ENCODE measurements around the gene PNMA6E.
"Not testable (repeated sequence)": the region's sequence is repeated elsewhere in the genome, so short reads cannot be mapped to it uniquely, and the experiment has no call there.

PNMA6E gene

DNA sequence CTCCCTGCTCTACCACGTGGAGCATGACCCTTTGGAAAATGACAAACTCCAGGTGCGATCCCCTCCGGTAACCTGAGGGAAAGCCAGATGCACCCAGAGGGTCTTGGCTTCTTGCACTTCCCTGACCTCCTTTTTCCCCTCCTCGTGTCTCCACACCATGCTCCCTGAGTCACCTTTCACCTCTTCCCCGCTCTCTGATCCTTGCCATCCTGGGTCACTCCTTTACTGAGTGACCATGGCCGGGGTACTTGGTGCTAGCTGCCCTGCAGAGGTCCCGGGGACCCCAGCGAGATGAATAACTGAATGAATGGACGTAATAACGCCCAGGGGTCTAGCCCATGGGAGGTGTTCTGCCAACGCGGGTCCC, 9.7 kb upstream of the PNMA6E start:
- peak overlapping the region; percentile 21 for H3K4me3 ChIP-seq (ENCODE audit: low read length)
- no peak for DNase-seq (ENCODE audit: low read depth, low spot score)

DNA sequence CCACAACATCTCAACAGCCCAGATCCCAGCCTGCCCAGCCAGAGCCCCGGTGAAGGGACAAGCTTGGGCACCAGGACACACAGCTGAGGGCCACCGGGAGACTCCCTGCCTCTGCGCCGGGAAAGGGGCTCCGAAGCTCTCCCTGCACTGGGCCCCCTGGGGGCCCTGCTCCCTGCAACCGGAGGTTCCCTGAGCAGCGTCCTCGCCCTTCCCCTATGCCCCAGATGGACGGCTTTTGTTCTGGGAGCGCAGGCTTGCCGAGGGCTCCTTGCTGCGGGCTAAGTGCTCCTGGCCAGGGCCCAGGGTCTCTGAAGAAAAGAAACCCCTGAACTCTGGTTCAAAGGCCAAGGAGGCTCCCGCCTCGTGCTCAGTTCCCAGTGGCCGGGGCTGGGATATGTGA, 9.2 kb upstream of the PNMA6E start:
- H3K4me3 ChIP-seq (ENCODE audit: low read length), result no peak overlapping the region
- DNase-seq (ENCODE audit: low read depth, low spot score), result no peak

DNA sequence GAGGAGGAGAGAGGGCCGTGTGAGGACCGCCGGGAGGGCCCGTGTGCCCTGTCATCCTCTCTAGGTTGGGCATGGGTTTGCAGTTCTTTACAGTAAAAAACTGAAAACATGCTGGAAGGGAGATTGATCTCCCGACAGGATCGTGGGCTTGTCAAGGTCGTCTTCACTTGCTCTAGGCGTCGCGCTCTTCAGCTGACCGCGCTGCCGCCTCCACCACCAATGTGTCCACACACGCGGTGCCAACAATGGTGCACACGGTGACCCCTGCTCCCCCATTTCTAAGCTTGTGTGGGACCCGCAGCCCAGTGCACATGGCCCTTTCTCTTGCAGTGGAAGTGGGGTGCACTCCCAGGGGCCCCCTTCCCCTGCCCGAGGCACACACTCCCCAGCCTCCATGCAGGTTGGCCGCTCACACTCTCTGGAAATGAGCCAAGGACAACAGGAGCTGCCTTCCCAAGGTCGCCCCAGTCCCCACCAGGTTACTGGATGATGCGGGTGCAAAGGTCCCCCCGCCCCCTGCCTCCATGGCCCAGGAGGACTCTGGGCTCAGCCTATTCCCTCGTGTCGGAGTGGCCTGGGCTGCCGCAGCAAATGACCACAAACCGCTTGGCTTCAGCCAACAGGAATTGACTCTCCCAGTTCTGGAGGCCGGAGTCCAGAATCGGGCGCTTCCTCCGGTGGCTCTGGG, 8.4 kb upstream of the PNMA6E start:
- no peak overlapping the region for H3K4me3 ChIP-seq (ENCODE audit: low read length)
- DNase-seq (ENCODE audit: low read depth, low spot score), result no peak

DNA sequence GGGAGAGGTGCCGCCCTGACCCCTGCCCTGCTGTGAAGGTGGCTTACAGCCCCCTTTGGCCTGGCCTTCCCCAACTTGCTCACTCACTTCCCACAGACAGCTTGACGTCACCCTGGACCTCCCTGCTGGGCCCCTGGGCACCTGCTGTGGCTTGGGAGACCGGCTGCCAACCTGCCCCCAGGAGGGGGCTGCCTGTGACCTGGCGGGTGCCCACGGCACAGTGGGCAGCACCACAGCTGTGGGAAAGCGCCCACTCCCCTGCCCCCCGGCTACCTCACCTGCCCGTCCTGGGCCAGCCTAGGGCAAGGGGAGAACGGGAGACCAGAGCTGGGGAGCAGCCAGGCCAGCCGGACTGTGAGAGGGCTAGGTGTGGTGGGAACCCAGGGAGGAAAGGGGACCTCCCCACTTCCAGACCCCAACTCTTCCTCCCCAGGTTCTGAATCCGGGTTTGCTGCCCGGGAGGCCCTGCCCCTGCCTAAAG, 7.8 kb upstream of the PNMA6E start:
- H3K4me3 ChIP-seq (ENCODE audit: low read length), result no peak overlapping the region
- no peak for DNase-seq (ENCODE audit: low read depth, low spot score)

DNA sequence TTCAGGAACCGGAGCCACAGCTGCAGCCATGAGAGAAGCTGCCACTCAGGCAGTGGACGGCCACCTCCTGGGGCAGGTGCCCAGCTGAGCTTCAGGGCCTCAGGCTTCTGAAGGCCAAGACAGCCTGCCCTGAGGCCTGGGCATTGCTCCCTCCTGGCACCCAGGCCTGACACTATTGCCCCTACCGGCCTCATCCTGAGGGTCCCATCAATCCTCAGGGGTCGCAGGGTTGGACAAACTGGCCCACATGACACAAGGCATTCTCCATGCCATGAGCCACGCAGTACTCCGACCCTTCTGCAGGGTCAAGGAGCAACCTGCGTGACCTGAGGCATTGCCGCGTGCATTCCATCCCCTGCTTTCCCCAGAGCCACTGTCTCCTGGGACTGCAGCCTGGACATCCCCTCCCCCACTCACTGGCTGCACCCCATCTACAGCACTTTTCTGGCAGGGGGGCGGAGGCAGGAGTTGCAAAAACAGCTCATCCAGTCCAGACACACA, 7.1 kb upstream of the PNMA6E start:
- no peak overlapping the region for H3K4me3 ChIP-seq (ENCODE audit: low read length)
- no peak for DNase-seq (ENCODE audit: low read depth, low spot score)

DNA sequence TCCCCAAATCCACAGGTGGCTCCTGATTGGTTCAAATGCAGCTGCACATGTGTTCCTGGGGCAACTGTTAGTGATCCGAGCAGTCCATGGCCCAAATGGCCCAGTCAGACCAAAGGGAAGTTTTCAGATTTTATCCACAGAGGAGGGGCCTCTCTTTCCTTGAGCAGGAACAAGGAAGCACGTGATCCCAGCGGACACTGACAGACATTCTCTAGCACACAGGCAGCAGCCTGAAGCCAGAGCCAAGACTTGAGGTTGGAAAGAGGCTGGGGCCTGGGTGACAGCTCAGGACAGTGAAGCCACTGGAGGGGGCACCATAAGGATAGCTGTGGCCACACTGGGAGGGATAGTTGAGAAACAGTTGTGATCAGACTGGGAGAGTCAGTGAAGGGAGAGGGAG, 6.6 kb upstream of the PNMA6E start:
- no peak for DNase-seq (ENCODE audit: low read depth, low spot score)
- no peak overlapping the region for H3K4me3 ChIP-seq (ENCODE audit: low read length)

DNA sequence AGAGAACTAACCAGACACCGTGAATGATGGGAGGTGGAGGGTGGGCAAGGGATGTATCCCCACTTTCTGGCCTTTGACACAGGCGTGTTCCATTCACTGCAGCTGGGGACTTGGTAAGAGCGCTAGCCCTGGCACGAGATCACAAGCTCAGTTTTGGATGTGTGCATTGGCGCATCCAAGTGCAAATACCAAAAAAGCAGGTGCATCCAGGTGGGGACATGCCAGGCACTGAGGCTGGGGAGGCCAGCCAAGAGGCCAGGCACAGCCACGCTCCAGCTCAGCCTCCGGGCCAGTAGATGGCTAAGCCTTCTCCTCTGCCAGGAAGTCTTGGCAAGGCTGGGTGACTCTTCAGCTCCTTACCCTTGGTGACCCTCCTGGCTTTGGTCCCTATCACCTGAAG, 5.8 kb upstream of the PNMA6E start:
- no peak overlapping the region for H3K4me3 ChIP-seq (ENCODE audit: low read length)
- DNase-seq (ENCODE audit: low read depth, low spot score), result no peak

DNA sequence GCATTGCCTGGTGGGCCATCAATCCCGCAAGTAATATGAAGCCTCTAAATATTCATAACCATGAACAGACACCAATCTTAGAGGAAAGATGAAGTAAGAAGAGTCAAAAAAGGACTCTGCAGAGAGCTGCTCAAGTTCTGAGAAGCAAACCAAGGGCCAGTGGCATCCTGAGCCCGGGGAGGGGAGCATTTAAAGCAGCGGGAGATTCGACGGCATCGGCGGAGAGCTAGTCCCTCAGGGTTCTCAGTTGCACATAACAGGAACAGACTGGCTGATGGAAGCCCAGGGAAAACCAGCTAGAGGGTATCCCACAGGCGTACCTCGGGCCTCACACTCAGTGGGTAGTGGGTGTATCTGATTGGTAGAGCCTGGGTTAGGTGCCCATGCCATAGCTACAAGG, 4.9 kb upstream of the PNMA6E start:
- no peak overlapping the region for H3K4me3 ChIP-seq (ENCODE audit: low read length)
- no peak for DNase-seq (ENCODE audit: low read depth, low spot score)

DNA sequence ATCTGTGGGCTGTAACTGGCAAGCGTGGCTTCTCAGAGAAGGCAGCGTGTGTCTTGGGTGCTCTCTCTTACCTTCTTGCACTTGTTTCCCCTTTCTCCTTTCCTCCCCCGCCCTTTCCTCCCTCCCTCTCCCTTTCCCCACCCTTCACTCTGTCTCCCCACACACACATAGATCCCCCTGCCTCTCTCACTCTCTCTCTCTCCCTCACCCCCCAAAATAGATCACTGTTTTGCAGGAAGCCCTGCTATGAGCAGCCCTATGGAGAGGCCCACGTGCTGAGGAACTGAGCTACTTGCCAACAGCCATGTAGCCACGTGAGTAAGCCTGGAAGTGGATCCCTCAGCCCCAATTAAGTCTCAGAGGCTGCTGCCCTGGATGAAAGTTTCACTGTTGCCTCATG, 4.3 kb upstream of the PNMA6E start:
- no peak for DNase-seq (ENCODE audit: low read depth, low spot score)
- no peak overlapping the region for H3K4me3 ChIP-seq (ENCODE audit: low read length)

DNA sequence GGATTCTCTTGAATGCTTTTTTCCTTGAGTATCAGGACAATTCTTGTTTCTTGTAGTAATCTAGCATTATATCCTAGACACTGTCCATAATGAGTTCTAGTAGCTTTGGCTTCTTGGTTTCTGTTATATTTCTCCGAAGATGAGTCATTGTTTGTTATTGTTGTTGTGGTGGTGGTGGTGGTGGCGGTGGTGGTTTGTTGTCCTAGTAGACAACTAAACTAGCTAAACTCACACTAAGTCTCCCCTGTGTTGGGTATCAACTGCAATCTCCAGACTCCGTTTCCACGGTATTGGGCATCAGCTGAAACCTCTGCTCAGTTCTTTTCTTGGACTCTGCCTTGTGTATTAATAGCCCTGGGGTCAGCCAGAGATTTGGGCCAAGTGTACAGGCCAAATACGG, 3.2 kb upstream of the PNMA6E start:
- not testable (repeated sequence) for H3K4me3 ChIP-seq (ENCODE audit: low read length); DNase-seq (ENCODE audit: low read depth, low spot score)

DNA sequence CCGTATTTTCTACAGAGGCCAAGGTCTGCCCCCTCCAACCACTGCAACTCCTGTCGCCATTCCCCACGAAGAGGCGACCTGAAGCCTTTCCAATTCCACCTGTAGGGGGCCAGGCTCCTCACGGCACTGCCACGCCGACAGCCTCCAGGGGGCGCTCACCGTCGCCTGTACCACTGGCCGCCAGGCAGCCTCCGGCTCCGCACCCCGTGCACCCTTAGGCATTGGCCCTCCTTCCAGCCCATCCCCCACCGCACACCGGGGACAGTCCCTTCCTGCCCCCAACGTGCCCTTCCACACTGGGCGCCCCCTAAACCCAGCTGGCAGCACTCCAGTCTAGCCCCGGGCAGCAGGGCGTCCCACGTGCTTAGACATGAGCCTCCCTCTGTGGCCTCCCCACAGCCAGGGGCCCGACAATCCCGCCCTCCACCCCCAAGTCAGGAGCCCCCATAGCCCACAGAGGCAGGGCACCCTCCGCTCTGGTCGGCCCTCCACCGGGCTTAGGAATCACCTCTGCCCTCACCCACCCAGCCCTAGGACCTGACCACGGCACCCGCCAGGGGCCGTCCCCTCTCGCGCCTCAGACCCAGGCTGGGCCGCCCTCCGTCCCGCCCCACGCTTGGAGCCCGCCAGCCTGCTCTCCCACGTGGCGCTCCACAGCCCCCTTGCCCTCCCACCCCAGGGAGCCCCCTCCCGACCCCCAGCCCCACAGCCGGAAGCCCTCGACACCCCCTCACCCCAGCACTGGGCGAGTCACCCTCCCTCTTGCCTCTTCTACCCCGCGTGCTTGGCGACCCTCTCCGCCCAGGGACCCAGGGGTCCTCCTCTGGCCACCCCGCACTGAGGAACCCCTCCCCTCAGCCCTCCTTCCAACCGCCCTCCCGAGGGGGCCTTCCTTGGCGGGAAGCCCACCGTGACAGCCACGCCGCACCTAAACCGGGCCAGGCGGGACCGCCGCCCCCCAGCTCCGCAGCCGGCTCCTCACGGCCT, 711 bp downstream of the PNMA6E start:
- DNase-seq (ENCODE audit: low read depth, low spot score), result peak; percentile 41
- no peak overlapping the region for H3K4me3 ChIP-seq (ENCODE audit: low read length)

DNA sequence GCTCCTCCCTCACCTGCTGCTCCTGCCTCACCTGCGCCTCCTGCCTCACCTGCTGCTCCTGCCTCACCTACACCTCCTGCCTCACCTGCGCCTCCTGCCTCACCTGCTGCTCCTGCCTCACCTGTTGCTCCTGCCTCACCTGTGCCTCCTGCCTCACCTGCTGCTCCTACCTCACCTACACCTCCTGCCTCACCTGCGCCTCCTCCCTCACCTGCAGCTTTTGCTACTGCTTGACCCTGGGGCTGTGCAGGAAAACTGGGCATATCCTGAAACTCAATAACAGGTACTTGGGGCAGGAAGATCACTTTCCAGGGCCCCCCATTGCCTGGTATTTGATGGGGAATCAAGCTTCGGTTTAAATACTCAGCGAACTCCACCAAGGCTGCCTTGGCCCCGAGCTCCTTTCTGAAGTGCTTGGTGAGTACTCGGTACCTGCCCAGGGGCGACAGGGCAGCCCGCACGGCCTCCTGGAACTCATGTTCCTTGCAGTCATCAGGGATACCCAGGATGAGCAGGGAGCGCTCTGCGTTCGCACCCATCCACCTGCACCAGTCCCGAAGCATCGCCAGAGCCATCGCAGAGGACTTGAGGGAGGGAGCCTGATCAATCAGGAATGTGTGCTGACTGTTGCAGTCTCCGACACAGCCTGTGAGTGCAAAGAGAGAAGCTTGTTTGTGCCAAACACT, 2.7 kb downstream of the PNMA6E start:
- no peak for DNase-seq (ENCODE audit: low read depth, low spot score)
- no peak overlapping the region for H3K4me3 ChIP-seq (ENCODE audit: low read length)

DNA sequence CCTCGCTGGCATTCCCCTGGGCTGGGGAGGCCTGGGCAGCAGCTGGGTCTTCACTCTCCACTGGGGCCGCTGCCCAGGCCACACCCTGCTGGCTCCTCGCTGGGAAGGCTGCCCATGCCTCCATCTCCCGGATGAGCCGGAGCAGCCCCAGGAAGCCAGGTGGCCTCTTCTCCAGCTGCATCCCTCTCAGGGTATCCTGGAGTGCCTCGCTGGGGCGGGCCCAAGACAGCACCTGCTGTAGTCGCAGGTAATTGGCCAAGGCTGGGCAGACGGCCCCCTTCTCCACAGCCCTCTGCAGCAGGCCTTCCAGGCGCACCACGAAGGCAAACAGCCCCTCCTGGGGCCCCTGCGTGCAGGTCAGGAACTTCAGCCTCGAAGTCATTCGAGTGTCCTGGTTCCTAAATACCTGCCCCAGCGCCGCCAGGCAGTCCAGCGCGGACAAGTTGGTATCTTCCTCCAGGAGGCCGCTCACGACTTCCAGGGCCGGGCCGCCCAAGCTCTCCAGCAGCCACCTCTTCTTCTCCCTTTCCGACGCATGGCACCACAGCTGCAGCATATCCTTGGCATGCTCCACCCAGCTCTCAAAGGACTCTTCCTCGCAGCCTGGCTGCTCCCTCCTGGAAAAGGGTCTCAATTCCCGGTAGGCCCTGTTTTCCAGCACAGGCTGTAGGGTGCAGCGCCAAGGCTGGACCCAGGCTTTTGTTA, 3.7 kb downstream of the PNMA6E start:
- no peak overlapping the region for H3K4me3 ChIP-seq (ENCODE audit: low read length)

DNA sequence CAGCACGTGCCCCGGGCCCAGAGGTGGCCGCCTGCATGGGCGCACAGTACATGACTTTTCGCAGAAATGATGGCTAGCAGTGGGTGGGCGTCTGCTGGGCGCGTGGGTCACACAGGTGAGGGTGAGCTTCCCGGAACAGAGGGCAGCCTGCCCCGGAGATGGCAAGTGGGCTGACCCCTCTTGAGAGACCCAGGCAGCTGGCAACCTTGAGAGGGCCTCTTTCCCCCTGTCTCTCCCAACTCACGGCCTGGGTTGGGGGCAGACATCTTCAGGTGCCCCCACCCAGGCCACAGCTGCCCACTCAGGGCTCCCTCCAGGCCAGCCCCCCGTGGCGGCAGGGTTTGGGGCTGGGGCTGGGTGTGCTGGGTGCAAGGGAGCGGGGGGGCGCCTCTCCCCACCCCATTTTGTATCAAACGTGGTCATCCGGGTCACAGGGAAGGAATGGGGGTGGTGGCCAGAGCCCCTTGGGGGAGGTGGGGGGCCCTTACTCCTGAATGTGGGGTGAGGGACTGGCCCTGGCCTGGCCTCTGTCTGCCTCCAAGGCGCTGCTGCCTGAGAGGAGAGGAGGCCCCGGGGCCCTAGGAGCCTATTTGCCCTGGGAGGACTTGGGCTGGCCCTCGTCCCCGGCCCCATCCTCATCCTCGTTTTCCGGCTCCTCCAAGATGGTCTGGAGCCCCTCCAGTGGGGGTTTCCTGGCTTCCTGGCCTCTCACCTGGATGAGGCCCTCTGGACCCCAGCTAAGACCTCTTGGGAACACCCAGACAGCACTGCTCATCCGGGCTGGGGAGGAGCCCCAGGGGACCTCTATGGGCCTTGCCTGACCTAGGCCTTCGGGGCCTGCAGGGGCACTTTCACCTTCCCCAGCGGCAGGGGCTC, 4.6 kb downstream of the PNMA6E start:
- no peak overlapping the region for H3K4me3 ChIP-seq (ENCODE audit: low read length)
- no peak for DNase-seq (ENCODE audit: low read depth, low spot score)

More for the DNA sequence above, 3.7 kb downstream of the PNMA6E start:
- DNase-seq (ENCODE audit: low read depth, low spot score), result no peak

DNA sequence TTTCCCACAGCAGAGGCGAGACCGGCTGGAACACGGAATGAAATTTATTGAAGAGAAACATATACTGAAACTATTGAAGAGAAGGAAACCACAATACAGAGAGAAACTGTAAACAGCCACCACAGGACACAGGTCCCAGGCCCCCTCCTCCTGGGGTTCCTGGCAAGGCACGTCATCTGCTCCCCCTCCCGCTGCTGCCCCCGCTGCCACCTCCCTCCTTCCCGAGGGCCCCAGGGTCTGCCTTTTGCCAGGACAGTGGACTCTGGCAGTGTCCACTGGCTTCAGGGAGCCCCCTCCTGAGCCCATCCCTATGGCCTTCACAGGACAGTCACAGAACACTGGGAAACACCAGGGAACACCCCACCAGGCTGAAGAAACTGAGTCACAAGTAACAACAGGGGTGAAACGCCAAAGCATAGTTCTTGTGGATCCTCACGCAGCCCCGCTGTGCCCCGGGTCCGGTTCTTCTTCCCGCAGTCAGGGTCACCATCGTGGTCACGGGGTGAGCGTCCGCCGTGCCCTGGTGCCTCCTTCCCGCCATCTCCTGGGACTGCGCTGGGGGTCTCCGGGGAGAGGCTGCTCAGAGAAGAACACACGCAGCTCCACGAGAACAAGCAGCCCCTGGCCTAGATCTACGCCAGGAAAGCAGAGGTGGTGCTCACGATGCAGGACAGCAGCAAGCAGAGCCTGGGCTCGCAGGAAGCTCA, 5.4 kb downstream of the PNMA6E start:
- DNase-seq (ENCODE audit: low read depth, low spot score), result no peak

DNA sequence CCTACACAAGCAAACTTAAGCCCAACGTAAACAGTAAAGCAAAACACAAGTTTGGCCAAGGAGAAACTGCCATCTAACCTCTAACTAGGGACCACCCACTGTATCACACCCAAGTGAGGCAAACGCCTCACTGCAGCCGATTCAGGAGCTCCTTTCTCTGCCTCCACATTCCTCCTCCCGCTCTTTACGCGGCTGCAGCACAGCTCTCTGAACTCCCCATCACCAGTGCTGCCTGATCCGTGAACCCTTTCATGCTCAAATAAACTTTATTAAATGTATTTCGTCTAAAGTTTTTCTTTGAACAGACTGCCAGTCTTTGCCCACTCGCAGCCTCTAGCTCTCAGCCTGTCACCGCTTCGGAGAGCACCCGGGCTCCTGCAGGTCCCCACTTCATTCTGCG, 6.5 kb downstream of the PNMA6E start:
- DNase-seq (ENCODE audit: low read depth, low spot score), result no peak

More for the DNA sequence above, 5.4 kb downstream of the PNMA6E start:
- no peak overlapping the region for H3K4me3 ChIP-seq (ENCODE audit: low read length)

DNA sequence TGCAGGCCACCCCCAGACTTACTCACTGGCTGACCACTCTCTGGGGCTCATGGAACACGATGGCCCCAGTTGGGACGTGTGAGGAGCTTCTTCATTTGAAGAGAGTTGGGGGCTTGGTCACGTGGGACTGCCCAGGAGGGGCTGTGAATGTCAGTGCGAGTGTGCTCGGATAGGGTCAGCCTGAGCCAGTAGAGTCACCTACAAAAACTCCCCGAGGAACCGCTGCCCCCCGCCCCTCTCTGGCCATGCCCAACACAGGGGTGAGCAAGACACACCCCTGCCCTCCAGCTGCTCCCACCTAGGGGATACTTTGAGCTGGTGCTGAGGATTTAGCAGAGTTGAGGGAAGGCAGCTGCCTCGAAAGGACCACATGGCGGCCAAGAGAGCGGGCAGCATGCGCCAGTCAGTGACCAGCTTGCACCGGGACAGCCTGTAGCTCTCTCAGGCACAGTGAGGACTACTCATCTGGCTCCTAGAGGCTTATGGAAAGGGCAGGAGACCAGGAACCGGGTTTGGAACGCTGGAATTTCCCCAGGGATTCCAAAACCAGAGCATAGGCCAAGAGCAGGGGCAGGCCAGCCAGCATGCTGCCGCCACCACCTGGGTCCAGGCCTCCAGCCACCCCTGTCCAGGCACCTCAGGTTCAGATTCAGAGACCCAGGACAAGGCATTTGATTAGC, 8.4 kb downstream of the PNMA6E start:
- no peak for DNase-seq (ENCODE audit: low read depth, low spot score)
- no peak overlapping the region for H3K4me3 ChIP-seq (ENCODE audit: low read length)

More for the DNA sequence above, 6.5 kb downstream of the PNMA6E start:
- no peak overlapping the region for H3K4me3 ChIP-seq (ENCODE audit: low read length)

Data from Jurkat, Clone E6-1 (cell line).